ENCODE results near the gene ERN2. TPM values are rescaled to one million over a fixed set of nuclear protein-coding genes. Genes with fewer than 3 reads are reported as not detected.

Gene ERN2
- total RNA-seq, 1 experiment from 2014 or later: 2.1 TPM

DNA sequence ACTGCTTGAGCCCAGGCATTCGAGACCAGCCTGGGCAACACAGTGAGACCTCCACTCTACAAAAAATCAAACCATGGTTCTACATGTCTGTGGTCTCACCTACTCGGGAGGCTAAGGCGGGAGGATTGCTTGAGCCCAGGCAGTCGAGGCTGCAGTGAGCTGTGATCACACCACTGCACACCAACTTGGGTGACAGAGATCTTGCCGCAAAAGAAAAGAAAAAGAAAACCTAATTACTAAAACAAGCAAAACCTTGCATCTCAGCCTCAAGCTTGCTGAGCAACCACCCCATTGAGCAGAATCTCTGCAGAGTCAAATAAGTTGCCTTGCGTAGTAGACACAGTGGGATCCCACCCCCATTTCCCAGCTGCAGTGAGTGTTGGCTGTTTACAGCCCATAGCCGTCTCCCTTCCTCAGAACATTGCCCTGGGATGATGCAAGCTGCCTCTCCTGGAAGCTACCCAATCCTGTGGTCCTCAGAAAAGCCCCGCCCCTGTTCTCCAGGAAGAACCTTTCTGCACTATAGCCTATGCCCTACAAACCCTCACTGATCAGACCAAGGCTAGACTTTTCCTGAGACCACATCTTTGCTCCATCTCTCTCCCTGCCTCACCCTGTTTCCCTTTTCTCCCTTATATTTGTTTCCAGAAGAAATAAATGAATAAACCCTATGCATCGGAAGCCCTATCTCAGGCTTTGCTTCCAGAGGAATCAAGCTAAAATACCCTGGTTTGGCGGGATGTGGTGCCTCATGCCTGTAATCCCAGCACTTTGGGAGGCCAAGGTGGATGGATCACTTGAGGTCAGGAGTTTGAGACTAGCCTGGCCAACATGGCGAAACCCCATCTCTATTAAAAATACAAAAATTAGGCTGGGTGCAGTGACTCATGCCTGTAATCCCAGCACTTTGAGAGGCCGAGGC is 16.7 kb upstream of the ERN2 start:
- Histone ChIP-seq H3K9ac (ENCODE audit: extremely low read depth, insufficient read length, low read length) (no peak overlapping the region), H2BK15ac (ENCODE audit: low read depth, low read length) (no peak overlapping the region), H4K8ac (replicated peaks; ENCODE audit: insufficient read length, low read depth, low read length) (no peak overlapping the region), H3K18ac (ENCODE audit: insufficient read length, low read depth, low read length) (peak overlapping the region; percentile 70), H3K79me1 (ENCODE audit: insufficient read depth, low read depth, low read length, poor library complexity, severe bottlenecking) (no peaks in the 10 kb centered on the region), H2AK5ac (ENCODE audit: insufficient read length, low read length) (no peak overlapping the region), H2BK12ac (ENCODE audit: insufficient read length, low read depth, low read length) (no peak overlapping the region), H3T11ph (ENCODE audit: low read length) (no peak overlapping the region), H4K91ac (ENCODE audit: insufficient read length, low read depth, low read length) (no peak overlapping the region), H2BK5ac (ENCODE audit: insufficient read length, low read length) (no peak overlapping the region), H3K4ac (ENCODE audit: low read depth, low read length) (no peak overlapping the region), H3K27me3 (ENCODE audit: insufficient read depth, low read length) (no peaks in the 10 kb centered on the region), H2AFZ (ENCODE audit: low read length) (peak overlapping the region; percentile 92), H3K79me2 (ENCODE audit: insufficient read depth, low read length) (no peaks in the 10 kb centered on the region), H3K56ac (ENCODE audit: insufficient read length, low read depth, low read length) (no peak overlapping the region), H3K27ac (ENCODE audit: insufficient read length, low read depth, low read length) (no peak overlapping the region), H4K5ac (ENCODE audit: insufficient read length, low read depth, low read length) (no peak overlapping the region), H2BK120ac (ENCODE audit: low read depth, low read length, poor library complexity, severe bottlenecking) (no peak overlapping the region), H3K4me1 (ENCODE audit: insufficient read depth, low read length) (no peaks in the 10 kb centered on the region; the same call in 1 of the 2 replicates), H3K4me2 (ENCODE audit: insufficient read depth, insufficient read length, low read length) (no peak overlapping the region), H4K20me1 (ENCODE audit: control insufficient read depth, insufficient read depth, insufficient read length) (no peaks in the 10 kb centered on the region), H2BK20ac (ENCODE audit: low read depth, low read length, poor library complexity, severe bottlenecking) (peak overlapping the region; percentile 7), H3K23me2 (ENCODE audit: insufficient read length, low read depth, low read length, poor library complexity, severe bottlenecking) (no peaks in the 10 kb centered on the region), H3K23ac (ENCODE audit: insufficient read length, low read depth, low read length) (no peak overlapping the region), H3K14ac (ENCODE audit: insufficient read depth, low read length) (no peak overlapping the region; the same call in 1 of the 2 replicates), H3K9me3 (ENCODE audit: control insufficient read depth, low read depth, low read length) (no peaks in the 10 kb centered on the region)
- H3K9me3 Mint-ChIP-seq: no peaks in the 10 kb centered on the region
- no peak overlapping the region for H3K4me3 Mint-ChIP-seq
- DNase-seq: peak; percentile 85
- WGBS (ENCODE audit: extremely low coverage, insufficient read length, low lambda C conversion rate): no CpG with 5 or more reads among the region's 12 CpGs
- TF ChIP-seq CTCF (conservative IDR thresholded peaks at IDR 0.05): no peak
- H3K27ac Mint-ChIP-seq: peak overlapping the region in 2 of 3 experiments; percentile 62 to 72; a peak in 4 of 7 replicates
- peaks cover 11 to 17% of the 10 kb centered on the region in 2 experiments for H3K4me1 Mint-ChIP-seq
- no peaks in the 10 kb centered on the region for H3K36me3 Mint-ChIP-seq (ENCODE audit: insufficient read depth in 1 of 3, low read depth in 3 of 3)
- no peaks in the 10 kb centered on the region; the same call in none of the 2 replicates for H3K27me3 Mint-ChIP-seq (ENCODE audit: low read depth)
